Endodermal cell (in vitro differentiated cells): ENCODE measurements around the gene MACROD2. TPM values are rescaled to one million over a fixed set of nuclear protein-coding genes. Genes with fewer than 3 reads are reported as not detected.

Experiments used
- DNase-seq: peaks from one replicate; pipeline ENCODE4 v3.0.0-alpha.2; 2017
- H3K27ac ChIP-seq: 2 replicates; pipeline ENCODE4 v1.5.1; 2013; ENCODE audit warnings: mild to moderate bottlenecking, low read depth, low read length, moderate library complexity
- H3K27me3 ChIP-seq: 2 replicates; pipeline ENCODE4 v1.6.1; 2013; ENCODE audit warnings: mild to moderate bottlenecking, low read length, moderate library complexity; ENCODE audit not compliant: insufficient read depth, control insufficient read depth, poor library complexity, severe bottlenecking
- H3K36me3 ChIP-seq: 2 replicates; pipeline ENCODE4 v1.7.0; 2013; ENCODE audit warnings: mild to moderate bottlenecking, low read length, moderate library complexity; ENCODE audit not compliant: control insufficient read depth, insufficient read depth
- H3K4me1 ChIP-seq: one replicate; pipeline ENCODE4 v1.7.0; 2013; ENCODE audit warnings: low read length; ENCODE audit not compliant: control insufficient read depth, insufficient read depth
- H3K4me3 ChIP-seq: 2 replicates; pipeline ENCODE4 v1.5.1; 2013; ENCODE audit warnings: mild to moderate bottlenecking, low read length, moderate library complexity
- H3K9ac ChIP-seq: 2 replicates; pipeline ENCODE4 v1.6.1; 2013; ENCODE audit warnings: mild to moderate bottlenecking, low read length, moderate library complexity; ENCODE audit not compliant: poor library complexity, severe bottlenecking; ENCODE audit errors: extremely low read depth
- H3K9me3 ChIP-seq: 2 replicates; pipeline ENCODE4 v1.6.1; 2013; ENCODE audit warnings: mild to moderate bottlenecking, low read length, moderate library complexity; ENCODE audit not compliant: control insufficient read depth
- H3K27ac Mint-ChIP-seq: 2 replicates; pipeline ENCODE4 v1.8.0; 2020; ENCODE audit warnings: mixed read lengths
- H3K27me3 Mint-ChIP-seq: 2 replicates; pipeline ENCODE4 v1.8.0; 2021; ENCODE audit warnings: mild to moderate bottlenecking, mixed read lengths; ENCODE audit not compliant: insufficient read depth
- H3K36me3 Mint-ChIP-seq: 2 replicates; pipeline ENCODE4 v1.8.0; 2020; ENCODE audit warnings: low read depth, mixed read lengths
- H3K4me1 Mint-ChIP-seq: 2 replicates; pipeline ENCODE4 v1.8.0; 2020; ENCODE audit warnings: mixed read lengths
- H3K4me3 Mint-ChIP-seq: 2 replicates; pipeline ENCODE4 v1.8.0; 2020; ENCODE audit warnings: mild to moderate bottlenecking, moderate library complexity, mixed read lengths
- H3K9me3 Mint-ChIP-seq: 2 replicates; pipeline ENCODE4 v1.8.0; 2020; ENCODE audit warnings: mild to moderate bottlenecking, mixed read lengths
- WGBS, 2 experiments: methylation state at CpG; one replicate each; pipeline versions ENCODE4 v1.1.5 to v1.1.7; 2013; ENCODE audit warnings: missing lambda C conversion rate in 2 of 2, mixed read lengths in 1 of 2; ENCODE audit not compliant: insufficient coverage in 1 of 2, insufficient read length in 1 of 2; 5-methylcytosine and 5-hydroxymethylcytosine counted together
- total RNA-seq, 2 donors: library from RNA; stranded (reverse); fragmentation: NEBNext Ultra II Directional in 1 of 2; extraction: Animal tissue kit (Norgen Biotek cat#: 25700) in 1 of 2; gene quantifications; 2 replicates in 1 of 2; 3 replicates in 1 of 2; pipeline ENCODE4 v1.2.1, GENCODE V29; 2021
- TF ChIP-seq, protein P1 (sequence below): fragments of 200-600 bp; sonication (generic); conservative IDR thresholded peaks from 2 replicates; pipeline ENCODE4 v1.5.0; 2021; ENCODE audit warnings: antibody characterized with exemption, mild to moderate bottlenecking

The MACROD2 gene
- total RNA-seq, 2 donors from 2014 or later, result 2.3 to 4.8 TPM

- TF ChIP-seq, protein P1, sequence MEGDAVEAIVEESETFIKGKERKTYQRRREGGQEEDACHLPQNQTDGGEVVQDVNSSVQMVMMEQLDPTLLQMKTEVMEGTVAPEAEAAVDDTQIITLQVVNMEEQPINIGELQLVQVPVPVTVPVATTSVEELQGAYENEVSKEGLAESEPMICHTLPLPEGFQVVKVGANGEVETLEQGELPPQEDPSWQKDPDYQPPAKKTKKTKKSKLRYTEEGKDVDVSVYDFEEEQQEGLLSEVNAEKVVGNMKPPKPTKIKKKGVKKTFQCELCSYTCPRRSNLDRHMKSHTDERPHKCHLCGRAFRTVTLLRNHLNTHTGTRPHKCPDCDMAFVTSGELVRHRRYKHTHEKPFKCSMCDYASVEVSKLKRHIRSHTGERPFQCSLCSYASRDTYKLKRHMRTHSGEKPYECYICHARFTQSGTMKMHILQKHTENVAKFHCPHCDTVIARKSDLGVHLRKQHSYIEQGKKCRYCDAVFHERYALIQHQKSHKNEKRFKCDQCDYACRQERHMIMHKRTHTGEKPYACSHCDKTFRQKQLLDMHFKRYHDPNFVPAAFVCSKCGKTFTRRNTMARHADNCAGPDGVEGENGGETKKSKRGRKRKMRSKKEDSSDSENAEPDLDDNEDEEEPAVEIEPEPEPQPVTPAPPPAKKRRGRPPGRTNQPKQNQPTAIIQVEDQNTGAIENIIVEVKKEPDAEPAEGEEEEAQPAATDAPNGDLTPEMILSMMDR, result no peak
These were observed 1331.8 kb downstream of the MACROD2 start for GRCh38 chr20:15327123-15327522.

DNA sequence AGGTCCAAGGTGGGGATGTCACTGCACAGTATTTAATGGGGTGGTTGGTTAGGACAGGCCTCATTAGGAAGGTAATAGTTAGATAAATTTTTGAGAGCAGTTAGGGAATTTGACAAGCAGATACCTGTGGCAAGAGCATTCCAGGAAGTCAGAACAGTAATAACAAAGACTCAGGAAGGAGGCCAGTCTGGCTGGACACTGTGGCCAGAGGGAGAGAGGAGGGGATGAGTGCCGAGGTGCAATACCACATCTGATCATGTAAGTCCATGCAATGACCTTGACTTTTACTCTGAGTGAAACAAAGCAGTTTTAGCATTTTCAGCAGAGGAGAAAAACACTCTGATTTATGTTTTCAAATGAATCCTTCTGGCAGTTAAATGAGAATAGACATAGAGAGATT lies 1332.8 kb downstream of the MACROD2 start:
- Histone ChIP-seq H3K36me3 (no peaks in the 10 kb centered on the region), H3K4me1 (no peaks in the 10 kb centered on the region), H3K27ac (no peak overlapping the region), H3K9ac (no peak overlapping the region), H3K9me3 (no peaks in the 10 kb centered on the region), H3K27me3 (no peaks in the 10 kb centered on the region), H3K4me3 (no peak overlapping the region)
- no peaks in the 10 kb centered on the region for H3K27me3 Mint-ChIP-seq
- no peaks in the 10 kb centered on the region for H3K9me3 Mint-ChIP-seq
- no peak overlapping the region for H3K27ac Mint-ChIP-seq
- TF ChIP-seq, protein P1, result no peak
- 86 to 87% methylated on average over 1 of the region's 1 CpG for WGBS, 2 experiments
- H3K36me3 Mint-ChIP-seq, result no peaks in the 10 kb centered on the region
- no peak for DNase-seq
- H3K4me1 Mint-ChIP-seq, result no peaks in the 10 kb centered on the region
- no peak overlapping the region for H3K4me3 Mint-ChIP-seq

More at GRCh38 chr20:15327123-15327522, 1331.8 kb downstream of the MACROD2 start:
- Histone ChIP-seq H3K36me3 (no peaks in the 10 kb centered on the region), H3K9me3 (no peaks in the 10 kb centered on the region), H3K27me3 (no peaks in the 10 kb centered on the region), H3K4me3 (no peak overlapping the region), H3K4me1 (no peaks in the 10 kb centered on the region), H3K27ac (no peak overlapping the region), H3K9ac (no peak overlapping the region)
- DNase-seq, result no peak
- no peaks in the 10 kb centered on the region for H3K27me3 Mint-ChIP-seq
- no peaks in the 10 kb centered on the region for H3K4me1 Mint-ChIP-seq
- H3K9me3 Mint-ChIP-seq, result no peaks in the 10 kb centered on the region
- 89 to 98% methylated on average over 2 to 4 of the region's 4 CpGs for WGBS, 2 experiments
- H3K27ac Mint-ChIP-seq, result no peak overlapping the region
- H3K4me3 Mint-ChIP-seq, result no peak overlapping the region
- H3K36me3 Mint-ChIP-seq, result no peaks in the 10 kb centered on the region

DNA sequence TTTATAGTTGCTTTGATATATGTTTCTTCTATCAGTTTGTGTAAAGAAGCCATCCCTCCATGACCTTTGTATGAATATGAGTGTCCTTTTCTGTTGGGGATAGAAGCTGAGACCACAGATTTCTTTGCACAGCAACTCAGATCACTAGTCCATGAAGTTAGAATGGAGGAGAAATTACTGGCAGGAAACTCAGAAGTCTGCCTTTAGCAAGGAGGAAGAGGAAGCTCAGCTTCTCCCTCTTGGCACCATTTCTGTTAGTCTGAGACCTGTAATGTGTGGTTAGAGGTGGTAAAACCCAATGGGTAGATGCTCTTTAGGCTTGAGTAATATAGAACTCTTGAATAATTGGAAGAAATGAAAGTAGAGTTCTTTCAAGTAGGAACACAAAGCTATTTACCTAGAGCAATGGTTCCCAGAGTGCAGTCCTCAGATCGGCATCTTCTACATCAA lies 1337.4 kb downstream of the MACROD2 start:
- no peaks in the 10 kb centered on the region for H3K27me3 ChIP-seq
- no peaks in the 10 kb centered on the region for H3K36me3 Mint-ChIP-seq
- H3K4me3 Mint-ChIP-seq, result no peak overlapping the region
- no peak overlapping the region for H3K4me3 ChIP-seq
- no peaks in the 10 kb centered on the region for H3K9me3 ChIP-seq
- H3K27ac Mint-ChIP-seq, result no peak overlapping the region
- no peaks in the 10 kb centered on the region for H3K36me3 ChIP-seq
- peaks cover 13% of the 10 kb centered on the region for H3K4me1 Mint-ChIP-seq
- no peaks in the 10 kb centered on the region for H3K9me3 Mint-ChIP-seq
- H3K27me3 Mint-ChIP-seq, result no peaks in the 10 kb centered on the region
- H3K27ac ChIP-seq, result no peak overlapping the region
- TF ChIP-seq, protein P1, result no peak
- DNase-seq, result no peak
- no peak overlapping the region for H3K9ac ChIP-seq
- H3K4me1 ChIP-seq, result no peaks in the 10 kb centered on the region
- WGBS, 2 experiments, result 95% methylated on average over 1 of the region's 1 CpG; no CpG with 5 or more reads in 1 of the 2 experiments
